Fibroblast of villous mesenchyme (primary cell): ENCODE data around the gene REG3G. TPM values are rescaled to one million over a fixed set of nuclear protein-coding genes. Genes with fewer than 3 reads are reported as not detected.
"Not testable (repeated sequence)": the region's sequence is repeated elsewhere in the genome, so short reads cannot be mapped to it uniquely, and the experiment has no call there.

Source experiments
- DNase-seq: peaks from one replicate; pipeline ENCODE4 v3.0.0-alpha.2; 2010; ENCODE audit warnings: low read depth
- H3K4me3 ChIP-seq: 2 replicates; pipeline ENCODE4 v1.5.1; 2011; ENCODE audit warnings: low read depth, mild to moderate bottlenecking, low read length
- total RNA-seq: library from RNA; depleted of rRNA; stranded (reverse); fragments of >200 nt; gene quantifications from 2 replicates; pipeline ENCODE4 v1.2.3, GENCODE V29; 2012
- TF ChIP-seq, protein P1 (sequence below): IDR thresholded peaks from 2 replicates; pipeline ENCODE4 v1.5.1; 2012; ENCODE audit warnings: low read depth, mild to moderate bottlenecking, low read length; ENCODE audit not compliant: insufficient read depth

Gene REG3G
- total RNA-seq, 1 donor = not detected

- no peak overlapping the region for H3K4me3 ChIP-seq
- TF ChIP-seq, protein P1, sequence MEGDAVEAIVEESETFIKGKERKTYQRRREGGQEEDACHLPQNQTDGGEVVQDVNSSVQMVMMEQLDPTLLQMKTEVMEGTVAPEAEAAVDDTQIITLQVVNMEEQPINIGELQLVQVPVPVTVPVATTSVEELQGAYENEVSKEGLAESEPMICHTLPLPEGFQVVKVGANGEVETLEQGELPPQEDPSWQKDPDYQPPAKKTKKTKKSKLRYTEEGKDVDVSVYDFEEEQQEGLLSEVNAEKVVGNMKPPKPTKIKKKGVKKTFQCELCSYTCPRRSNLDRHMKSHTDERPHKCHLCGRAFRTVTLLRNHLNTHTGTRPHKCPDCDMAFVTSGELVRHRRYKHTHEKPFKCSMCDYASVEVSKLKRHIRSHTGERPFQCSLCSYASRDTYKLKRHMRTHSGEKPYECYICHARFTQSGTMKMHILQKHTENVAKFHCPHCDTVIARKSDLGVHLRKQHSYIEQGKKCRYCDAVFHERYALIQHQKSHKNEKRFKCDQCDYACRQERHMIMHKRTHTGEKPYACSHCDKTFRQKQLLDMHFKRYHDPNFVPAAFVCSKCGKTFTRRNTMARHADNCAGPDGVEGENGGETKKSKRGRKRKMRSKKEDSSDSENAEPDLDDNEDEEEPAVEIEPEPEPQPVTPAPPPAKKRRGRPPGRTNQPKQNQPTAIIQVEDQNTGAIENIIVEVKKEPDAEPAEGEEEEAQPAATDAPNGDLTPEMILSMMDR = no peak
These were observed 16.1 kb upstream of the REG3G start for GRCh38 chr2:79009388-79009787.

GRCh38 chr2:79011496-79011895 is 14.0 kb upstream of the REG3G start:
- no peak overlapping the region for H3K4me3 ChIP-seq
- TF ChIP-seq, protein P1 = no peak

More at GRCh38 chr2:79009388-79009787, 16.1 kb upstream of the REG3G start:
- DNase-seq = no peak

GRCh38 chr2:79013629-79014028 is 11.9 kb upstream of the REG3G start:
- no peak for DNase-seq
- TF ChIP-seq, protein P1 = no peak
- no peak overlapping the region for H3K4me3 ChIP-seq

More at GRCh38 chr2:79011496-79011895, 14.0 kb upstream of the REG3G start:
- no peak for DNase-seq

DNA sequence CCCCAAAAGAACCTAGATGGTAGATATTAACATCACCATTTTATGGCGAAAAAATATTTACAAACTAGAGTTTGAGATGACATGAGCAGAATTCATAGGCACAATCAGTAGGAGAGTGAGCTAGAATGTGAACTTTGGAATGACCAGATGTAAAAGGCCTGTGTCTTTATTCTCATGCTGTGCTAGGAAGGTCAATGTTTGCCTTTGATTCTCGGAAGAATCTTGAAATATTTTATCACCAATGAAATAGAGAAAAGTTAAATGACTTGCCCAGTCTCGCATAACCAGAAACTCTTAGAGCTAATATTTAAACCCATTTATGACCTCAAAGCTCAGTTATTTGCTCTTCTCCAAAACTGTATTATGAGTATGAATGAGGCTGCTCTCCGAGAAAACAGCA is 9.2 kb upstream of the REG3G start:
- TF ChIP-seq, protein P1 = no peak
- H3K4me3 ChIP-seq = no peak overlapping the region
- no peak for DNase-seq

DNA sequence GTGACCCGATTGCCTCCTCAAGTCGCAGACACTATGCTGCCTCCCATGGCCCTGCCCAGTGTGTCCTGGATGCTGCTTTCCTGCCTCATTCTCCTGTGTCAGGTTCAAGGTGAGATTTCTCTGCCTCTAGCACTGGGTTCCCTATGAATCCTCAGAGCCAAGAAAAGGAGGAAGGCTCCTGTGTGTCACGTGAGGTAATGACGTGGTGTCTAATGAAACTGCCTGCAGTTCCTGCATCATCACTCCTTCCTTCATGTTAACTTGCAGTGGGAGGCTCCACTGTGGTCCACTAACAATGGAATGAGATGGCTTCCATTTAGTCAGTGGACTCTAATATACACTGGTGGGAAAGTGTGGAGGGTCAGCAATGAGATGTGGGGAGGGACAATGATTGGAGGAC is 559 bp downstream of the REG3G start:
- TF ChIP-seq, protein P1 = no peak
- H3K4me3 ChIP-seq = no peak overlapping the region
- no peak for DNase-seq

DNA sequence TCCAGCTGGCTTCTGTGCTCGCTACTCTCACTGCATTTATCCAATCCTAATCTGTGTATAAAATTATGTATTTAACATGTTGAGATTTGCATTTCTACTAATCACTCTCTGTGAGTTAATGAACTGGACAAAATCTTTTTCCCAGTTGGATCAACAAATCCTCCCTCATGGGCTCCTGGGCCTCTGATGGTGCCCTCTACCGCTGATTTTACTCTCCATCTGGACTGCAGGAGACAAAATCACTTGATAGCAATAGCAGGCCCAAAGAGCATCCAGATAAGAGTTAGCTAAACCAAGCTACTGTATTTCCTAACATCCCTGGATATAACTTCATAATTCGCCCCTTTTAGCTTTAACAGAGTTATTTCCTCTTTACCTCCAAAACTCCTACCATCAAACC is 14.4 kb downstream of the REG3G start:
- DNase-seq = no peak
- TF ChIP-seq, protein P1 = no peak
- no peak overlapping the region for H3K4me3 ChIP-seq

- no peak overlapping the region for H3K4me3 ChIP-seq
- TF ChIP-seq, protein P1 = no peak
- DNase-seq = no peak
These were observed 15.5 kb downstream of the REG3G start for GRCh38 chr2:79041032-79041448.

GRCh38 chr2:79053486-79053885 is 28.0 kb downstream of the REG3G start:
- not testable (repeated sequence) for H3K4me3 ChIP-seq, DNase-seq

DNA sequence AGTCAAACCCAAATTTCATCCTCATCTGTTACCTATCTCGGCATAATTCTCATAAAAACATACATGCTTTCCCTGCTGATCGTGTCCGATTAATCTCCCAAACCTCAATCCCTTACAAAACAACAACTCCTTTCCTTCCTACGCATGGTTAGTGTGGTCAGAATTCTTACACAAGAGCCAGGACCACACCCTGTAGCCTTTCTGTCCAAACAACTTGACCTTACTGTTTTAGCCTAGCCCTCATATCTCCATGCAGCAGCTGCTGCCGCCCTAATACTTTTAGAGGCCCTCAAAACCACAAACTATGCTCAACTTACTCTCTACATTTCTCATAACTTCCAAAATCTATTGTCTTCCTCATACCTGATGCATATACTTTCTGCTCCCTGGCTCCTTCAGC is 29.3 kb downstream of the REG3G start:
- not testable (repeated sequence) for DNase-seq, H3K4me3 ChIP-seq
